PC-9 (cell line): ENCODE measurements around the gene FSTL1.

Experiments
- CTCF ChIP-seq: fragments of 200-600 bp; sonication (generic); conservative IDR thresholded peaks from 2 replicates; pipeline ENCODE4 v1.6.1; 2017; ENCODE audit warnings: mixed run types, antibody characterized with exemption, mild to moderate bottlenecking, moderate library complexity
- EZH2 ChIP-seq: fragments of 200-600 bp; sonication (generic); IDR thresholded peaks from 2 replicates; pipeline ENCODE4 v1.8.0; 2017; ENCODE audit warnings: antibody characterized with exemption, low read depth

- TF ChIP-seq CTCF (no peak; the same call in 1 of the 2 replicates), EZH2 (no peak)
Measured at GRCh38 chr3:120348991-120349854, 101.6 kb downstream of the FSTL1 start, which contains the start of gene LRRC58.
